ENCODE results near the gene KIF26B.

The KIF26B gene

GRCh38 chr1:245173446-245174211 is 18.8 kb downstream of the KIF26B start:
- DNase-seq: no peak

- peak in 1 of 2 experiments; percentile 8 for DNase-seq
These were observed 22.5 kb downstream of the KIF26B start for GRCh38 chr1:245177071-245177900.

GRCh38 chr1:245179706-245180105 is 24.9 kb downstream of the KIF26B start:
- DNase-seq: no peak

- no peak for DNase-seq
These were observed 25.8 kb downstream of the KIF26B start for GRCh38 chr1:245180496-245181157.

DNA sequence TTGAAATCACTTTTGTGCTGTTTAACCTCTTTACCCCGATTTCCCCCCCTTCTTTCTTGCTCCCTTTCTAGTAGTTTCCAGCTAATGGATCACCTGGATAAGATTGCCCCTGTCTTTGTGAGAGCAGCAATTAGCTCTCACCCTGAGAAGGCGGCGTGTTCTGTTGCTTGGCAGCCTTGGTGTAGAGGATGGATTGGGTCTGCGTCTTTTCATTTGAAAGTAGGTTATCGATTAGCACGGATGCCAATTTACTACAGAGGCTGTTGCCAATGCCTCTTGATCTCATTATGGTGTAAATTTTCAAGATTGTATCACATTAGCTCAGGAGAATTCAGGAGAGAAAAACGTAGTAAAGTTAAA is 26.4 kb downstream of the KIF26B start:
- no peak for DNase-seq

DNA sequence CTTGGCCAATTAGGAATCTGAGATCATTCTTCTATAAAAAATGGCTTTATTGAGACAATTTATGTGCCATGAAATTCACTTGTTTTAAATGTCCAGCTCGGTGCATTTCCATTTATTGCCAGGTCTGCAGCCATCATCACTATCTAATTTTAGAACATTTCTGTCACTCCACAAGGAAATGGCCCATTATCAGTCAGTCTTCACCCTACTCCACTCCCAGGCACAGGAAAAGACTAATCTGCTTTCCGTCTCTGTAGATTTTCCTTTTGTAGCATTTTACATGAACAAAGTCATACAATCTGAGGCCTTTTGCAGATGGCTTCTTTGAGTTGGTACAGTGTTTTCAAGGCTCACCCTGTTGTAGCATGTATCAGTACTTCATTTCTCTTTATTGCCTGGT is 27.2 kb downstream of the KIF26B start:
- DNase-seq: no peak

DNA sequence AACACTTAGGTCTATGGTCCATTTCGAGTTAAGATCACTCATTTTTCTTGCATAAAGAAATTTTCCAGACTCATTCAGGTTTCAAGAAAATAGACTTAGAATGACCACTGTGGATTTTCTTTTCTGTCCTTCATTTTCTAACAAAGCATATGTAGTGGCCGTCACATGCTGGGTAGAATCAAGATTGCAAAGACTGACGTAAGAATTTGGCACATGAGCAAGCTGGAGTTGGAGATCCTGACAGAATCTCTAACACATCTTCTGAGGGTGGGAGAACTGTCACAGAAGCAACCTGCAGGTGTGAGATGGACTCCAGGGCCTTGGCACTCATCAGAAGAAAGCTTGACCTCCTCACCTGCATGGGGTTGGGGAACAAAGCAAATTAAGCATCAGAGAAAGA is 28.6 kb downstream of the KIF26B start:
- DNase-seq: no peak

DNA sequence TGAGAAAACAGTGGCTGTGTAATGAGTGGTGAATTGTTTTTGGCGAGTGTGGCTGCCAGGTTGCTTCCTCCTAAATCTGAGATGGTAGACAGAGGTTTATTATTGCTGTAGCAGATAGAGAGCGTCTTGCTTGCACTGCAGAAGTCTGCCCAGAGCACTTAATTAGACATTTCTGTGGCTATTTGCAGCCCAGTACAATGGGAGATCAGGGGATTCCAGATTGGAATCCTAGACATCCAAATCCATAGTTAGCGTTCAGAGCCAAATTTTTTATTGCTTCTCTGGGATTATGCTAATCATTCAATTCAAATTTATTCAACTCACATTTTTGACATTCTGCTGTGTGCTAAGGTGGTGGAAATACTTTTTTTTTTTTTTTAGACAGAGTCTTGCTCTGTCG is 30.0 kb downstream of the KIF26B start:
- DNase-seq: no peak

GRCh38 chr1:245188403-245188802 is 33.6 kb downstream of the KIF26B start:
- no peak for DNase-seq

DNA sequence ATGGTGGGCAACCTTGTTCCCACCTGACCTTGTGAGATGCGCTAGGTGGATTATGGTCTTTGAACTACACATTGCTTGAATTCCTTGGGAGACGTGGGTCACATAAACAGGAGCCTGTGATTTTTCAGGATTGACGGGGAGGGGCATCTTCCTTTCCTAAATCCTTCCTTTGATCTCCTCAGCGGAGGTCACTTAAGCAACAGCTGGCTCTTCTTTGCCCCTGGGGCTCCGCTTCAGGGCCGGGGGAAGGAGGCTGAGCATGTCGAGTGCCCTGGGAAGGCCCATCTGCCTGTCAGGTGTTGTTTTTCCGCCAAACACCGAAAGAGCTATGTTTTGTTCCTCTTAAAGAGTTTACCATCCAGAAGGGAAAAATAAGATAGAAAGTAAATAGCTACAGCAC is 40.6 kb downstream of the KIF26B start:
- peak; percentile 46 to 88 for DNase-seq

GRCh38 chr1:245197121-245197520 is 42.3 kb downstream of the KIF26B start:
- DNase-seq: peak; percentile 41 to 80

DNA sequence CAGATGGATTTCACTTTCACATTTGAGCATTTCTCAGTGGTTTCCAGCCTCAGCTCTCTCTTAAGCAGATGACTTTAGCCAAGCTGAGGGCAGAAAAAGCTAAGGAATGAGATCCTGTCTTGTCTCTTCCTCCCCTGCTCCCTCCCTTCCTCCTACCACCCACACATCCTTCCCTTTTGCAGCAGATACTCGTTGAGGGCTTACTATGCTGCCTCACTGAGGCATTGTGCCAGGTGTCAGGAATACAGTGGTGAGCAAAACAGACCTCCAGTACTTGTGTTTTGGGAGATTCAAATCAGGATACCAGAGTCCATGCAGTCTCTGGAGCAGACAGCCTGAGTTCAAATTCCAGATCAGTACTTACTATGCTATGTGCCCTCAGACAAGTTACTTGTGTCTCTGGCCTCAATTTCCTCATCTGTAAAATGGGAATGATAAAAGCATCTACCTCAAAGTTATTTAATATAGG is 43.2 kb downstream of the KIF26B start:
- no peak for DNase-seq

DNA sequence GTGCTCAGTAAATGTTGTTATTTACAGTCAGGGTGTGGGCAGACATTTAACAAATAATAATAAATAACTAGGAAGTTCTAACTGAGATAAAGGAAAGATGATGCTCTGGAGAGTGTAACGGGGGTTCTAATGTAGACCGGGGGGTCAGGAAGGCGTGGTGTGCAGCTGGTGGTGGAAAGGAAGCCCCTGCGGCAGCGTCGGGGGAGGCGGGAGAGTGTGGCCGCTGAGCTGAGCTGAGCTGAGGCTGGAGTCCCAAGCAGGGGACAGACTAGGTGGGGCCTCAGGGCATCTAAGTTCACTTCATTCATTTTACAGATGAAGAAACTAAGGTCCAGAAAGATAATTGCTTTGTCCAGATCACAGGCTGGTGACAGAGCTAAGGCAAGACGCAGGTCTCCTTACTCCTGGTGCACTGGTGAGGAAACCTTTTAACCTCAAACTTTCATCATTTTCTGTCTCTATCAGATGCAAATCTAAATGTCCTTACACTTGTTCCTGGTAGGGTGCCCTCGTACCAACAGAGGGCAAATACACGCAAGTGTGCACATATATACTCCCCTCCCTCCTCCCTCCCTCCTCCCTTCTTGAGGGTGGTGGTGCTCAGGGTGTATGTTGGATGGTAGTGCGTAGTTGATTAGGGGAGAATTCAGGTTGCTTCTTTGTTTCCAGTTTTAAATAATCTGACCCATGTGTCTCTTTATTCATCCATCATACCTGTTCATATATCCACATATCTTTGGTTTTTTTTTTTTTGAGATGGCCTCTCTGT is 44.1 kb downstream of the KIF26B start:
- DNase-seq: no peak

DNA sequence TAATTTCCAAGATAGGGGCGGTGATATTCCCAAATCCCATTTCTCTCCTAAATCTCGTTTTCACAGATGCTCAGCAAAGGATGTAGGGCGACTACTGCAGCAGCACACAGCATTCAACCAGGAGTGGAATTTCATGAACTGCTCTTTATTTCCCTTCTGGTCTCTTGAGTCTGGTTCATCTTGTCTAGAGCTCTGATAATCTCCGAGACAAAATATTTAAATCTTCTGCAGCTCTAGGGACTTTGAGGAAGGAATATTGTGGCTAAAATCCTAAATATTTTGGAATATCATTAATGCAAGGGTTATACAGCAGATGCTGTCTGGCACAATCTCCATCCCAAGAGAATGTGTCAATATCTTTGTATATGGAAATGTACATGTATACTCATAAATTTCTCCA is 45.4 kb downstream of the KIF26B start:
- no peak for DNase-seq

- no peak for DNase-seq
These were observed 46.4 kb downstream of the KIF26B start for GRCh38 chr1:245201201-245201600.

DNA sequence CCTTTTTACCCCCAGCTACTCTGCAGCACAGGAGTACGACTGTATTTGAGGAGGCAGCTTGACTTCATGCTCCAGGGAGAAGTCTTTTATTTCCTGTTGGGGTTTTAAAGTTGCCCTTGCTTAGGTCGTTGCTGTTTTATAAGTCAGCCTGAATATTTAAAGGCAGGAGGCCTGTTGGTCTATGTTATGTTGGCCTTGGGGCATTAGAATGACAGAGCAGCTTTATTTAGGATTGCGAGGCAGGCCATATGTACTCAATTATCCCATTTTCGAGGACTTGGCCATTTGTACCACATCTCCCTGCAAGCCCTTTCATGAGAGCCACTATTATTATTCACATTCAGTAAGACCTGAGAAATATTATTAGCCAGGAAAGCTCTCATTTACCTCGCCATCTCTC is 47.0 kb downstream of the KIF26B start:
- DNase-seq: no peak

GRCh38 chr1:245205396-245205795 is 50.6 kb downstream of the KIF26B start:
- no peak for DNase-seq

DNA sequence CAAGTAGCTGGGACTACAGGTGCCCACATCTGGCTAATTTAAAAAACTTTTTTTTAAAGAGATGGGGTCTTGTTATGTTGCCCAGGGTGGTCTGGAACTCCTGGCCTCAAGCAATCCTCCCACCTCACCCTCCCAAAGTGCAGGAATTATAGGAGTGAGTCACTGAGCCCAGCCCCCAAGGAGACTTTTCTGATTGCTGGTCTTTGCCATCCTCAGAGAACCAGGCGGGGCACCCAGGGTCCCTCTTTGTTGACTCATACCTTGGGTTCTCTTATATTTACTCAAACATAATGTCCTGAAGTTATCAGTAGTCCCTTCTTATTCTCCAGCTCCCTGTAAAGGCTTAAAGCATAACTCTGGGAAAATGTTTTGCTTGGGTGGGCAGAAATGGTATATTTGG is 51.1 kb downstream of the KIF26B start:
- DNase-seq: no peak

DNA sequence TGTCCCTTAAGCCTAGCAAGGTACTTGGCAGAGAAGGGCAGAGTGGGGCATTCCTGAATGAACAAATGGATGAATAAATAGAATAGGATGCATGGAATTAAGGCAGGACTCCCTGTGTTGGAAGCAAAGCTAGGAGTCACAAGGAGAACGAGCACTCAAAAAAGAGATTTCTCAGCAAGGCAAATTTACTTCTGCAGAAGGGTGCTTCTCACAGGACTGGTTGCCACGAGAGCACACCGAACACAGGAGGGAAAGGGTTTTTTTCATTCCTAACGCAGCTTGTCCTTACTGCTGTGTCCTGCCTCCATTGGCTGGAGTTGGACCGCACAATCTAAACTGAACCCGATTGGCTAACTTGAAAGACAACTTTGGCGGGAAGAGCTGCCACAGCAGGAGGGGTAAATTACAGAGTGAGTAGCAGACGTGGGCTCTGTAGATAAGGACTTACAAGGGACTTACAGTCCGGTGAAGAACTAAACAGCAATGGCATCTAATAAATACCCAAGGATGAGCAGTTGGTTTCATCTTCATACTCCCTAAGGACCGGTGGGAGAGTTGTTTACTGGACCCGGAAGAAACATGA is 52.4 kb downstream of the KIF26B start:
- no peak for DNase-seq

DNA sequence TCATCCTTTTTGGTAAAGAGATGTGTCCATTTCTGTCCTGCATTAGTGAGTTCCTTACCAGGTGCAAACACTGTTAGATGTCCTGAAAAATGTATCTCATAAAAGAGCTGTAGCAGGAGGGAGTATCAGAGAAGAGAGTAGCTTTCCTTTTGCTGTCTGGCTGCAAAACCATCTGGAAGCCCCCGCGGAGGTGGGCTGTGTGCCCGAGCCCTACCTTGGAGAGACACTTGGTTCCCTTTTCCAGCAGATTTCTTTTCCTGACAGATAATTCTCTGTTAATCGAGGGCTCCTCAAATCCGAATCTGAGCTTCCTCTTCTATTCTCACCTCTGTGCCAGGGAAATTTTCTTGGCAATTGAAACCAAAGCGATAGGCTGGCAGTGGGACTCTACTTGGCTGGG is 53.0 kb downstream of the KIF26B start:
- no peak for DNase-seq

DNA sequence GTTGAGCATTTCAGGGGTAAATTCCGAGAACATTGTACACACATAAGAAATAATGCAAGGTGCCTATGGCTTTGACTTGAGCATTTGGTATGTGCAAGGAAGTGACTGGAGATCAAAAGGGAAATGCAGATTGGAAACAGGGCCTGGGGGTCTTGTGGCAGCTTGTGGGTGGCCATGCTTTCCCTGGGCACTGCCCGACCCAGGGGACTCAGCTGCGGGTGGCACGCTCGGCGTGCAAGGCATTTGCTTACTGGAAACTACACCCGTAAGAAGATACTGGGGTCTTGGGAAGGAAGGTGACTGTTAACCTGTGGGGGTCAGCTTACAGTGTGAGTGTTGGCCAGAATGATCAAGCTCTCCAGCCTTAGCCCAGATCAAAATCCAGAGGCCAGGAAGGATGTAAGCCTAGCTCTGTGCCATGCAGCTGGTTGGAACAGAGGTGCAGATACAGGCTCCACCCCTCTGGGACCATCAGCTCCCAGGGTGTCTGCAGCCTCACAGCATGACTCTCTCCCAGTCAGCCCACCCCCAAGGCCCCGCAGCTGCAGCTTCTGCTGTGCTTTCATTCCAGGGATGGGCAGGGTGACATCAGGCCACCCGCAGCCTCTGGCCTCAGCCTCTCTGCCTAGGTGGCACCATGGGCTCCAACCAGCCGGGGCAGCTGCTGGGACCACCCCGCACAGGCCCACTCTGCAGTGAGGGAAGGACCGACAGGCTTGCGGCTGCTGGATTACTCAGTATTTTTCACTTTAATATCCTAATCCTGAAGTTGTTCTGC is 55.1 kb downstream of the KIF26B start:
- DNase-seq: no peak

All from NCI-H524 (cell line).